ENCODE data around the gene PML.

PML gene

DNA sequence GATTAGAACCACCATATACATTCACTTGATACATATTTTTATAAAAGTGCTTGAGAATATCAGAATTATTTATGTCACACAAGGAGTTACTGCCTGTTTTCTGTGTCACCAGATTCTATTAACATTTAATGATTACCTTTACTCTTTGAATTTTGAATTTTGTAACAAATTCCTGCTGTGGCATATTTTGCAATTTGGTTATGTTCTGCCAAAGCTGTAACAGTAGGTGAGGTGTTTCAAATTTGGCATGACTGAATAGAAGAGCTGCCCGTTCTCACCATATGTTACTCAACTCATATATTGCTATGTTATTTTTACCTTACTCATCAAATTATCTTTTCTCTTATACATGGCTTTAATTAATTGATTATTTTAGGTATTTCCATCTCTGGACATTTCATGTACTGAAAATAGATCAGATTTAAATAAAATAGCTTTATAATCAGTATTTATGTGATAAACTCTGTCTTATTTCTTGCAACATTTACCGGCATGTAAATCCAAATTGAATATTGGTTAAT lies 18.9 kb downstream of the PML start:
- no peak for DNase-seq

DNA sequence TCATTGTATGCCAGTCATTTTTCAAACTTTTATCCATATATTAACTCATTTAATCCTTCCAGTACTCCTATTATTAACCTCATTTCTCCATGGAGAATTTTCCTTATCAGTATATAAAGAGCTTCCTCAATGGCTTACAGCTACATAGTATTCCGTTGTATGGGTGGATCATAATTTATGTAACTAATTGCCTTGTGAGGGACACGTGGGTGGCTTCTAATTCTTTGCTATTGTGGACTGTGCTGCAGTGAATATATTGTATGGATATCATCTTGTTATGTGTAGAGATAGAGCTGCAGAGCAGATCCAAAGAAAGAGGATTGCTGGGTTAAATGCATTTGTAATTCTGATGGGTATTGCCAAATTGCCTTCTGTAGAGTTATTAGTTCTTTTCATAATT lies 25.2 kb downstream of the PML start:
- no peak for DNase-seq

DNA sequence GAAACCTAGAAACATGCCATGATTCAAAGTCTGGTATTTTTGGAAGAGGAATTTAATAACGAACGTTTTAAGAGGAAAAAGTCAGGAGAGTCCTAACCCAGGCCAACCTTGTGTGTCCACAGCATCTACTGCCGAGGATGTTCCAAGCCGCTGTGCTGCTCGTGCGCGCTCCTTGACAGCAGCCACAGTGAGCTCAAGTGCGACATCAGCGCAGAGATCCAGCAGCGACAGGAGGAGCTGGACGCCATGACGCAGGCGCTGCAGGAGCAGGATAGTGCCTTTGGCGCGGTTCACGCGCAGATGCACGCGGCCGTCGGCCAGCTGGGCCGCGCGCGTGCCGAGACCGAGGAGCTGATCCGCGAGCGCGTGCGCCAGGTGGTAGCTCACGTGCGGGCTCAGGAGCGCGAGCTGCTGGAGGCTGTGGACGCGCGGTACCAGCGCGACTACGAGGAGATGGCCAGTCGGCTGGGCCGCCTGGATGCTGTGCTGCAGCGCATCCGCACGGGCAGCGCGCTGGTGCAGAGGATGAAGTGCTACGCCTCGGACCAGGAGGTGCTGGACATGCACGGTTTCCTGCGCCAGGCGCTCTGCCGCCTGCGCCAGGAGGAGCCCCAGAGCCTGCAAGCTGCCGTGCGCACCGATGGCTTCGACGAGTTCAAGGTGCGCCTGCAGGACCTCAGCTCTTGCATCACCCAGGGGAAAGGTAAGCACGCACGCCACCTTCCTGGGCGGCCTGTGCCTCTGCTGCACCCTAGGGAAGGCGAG lies 28.4 kb downstream of the PML start:
- no peak for DNase-seq

DNA sequence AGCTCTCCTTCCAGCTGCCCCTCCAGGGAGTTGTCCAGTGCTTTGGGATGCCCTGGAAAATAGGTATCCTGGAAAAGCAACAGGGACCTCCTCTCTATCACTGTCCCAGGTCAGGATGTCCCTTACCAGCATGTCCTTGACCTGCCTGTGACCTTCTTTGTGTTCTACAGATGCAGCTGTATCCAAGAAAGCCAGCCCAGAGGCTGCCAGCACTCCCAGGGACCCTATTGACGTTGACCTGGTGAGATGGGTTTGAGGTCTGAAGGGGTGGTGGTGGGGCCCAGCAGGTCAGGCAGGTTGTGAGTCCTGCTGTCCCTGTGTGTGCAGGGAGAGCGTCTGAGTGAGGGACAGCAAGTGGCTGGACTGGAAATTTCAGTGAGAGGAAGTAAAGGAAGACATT lies 30.2 kb downstream of the PML start:
- DNase-seq, result no peak

- DNase-seq, result no peak
Observed at GRCh38 chr15:74025436-74025835, 30.9 kb downstream of the PML start.

DNA sequence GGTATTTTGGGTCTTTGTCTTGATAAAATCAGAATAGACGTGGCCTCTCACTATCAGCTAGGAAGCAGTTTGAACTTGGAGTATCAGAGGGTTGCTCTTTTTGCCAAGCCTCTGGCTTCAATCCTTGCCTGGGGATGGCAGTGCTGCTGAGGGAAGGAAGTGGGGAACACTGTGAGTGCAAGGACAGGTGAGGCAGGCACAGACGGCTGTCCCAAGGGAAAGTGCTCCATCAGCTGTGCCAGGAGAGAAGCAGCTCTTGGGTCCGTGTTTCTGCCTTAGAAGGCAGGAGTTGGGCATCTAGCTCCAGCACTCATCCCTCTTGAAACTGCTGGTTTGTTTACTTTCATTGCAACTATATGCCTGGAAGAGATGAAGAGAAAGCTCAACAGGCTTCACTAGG lies 33.2 kb downstream of the PML start:
- no peak for DNase-seq

GRCh38 chr15:74028646-74029045 lies 34.1 kb downstream of the PML start:
- DNase-seq, result no peak

DNA sequence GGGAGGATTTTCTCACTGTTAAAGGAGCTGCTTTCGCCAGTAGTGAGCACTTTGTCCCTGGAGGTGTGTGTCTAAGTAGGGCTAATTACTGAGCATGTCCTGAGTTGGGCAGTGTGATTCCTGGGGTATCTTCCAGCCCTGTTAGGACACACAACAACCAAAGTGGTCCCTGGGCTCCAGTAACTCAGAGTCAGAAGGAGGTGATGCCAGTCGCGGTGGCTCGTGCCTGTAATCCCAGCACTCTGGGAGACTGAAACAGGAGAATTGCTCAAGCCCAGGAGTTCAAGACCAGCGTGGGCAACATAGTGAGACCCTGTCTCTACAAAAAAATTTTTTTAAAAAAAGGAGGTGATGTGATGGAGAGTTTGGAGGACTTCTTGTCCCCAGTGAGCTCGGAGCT lies 37.5 kb downstream of the PML start:
- DNase-seq, result no peak

DNA sequence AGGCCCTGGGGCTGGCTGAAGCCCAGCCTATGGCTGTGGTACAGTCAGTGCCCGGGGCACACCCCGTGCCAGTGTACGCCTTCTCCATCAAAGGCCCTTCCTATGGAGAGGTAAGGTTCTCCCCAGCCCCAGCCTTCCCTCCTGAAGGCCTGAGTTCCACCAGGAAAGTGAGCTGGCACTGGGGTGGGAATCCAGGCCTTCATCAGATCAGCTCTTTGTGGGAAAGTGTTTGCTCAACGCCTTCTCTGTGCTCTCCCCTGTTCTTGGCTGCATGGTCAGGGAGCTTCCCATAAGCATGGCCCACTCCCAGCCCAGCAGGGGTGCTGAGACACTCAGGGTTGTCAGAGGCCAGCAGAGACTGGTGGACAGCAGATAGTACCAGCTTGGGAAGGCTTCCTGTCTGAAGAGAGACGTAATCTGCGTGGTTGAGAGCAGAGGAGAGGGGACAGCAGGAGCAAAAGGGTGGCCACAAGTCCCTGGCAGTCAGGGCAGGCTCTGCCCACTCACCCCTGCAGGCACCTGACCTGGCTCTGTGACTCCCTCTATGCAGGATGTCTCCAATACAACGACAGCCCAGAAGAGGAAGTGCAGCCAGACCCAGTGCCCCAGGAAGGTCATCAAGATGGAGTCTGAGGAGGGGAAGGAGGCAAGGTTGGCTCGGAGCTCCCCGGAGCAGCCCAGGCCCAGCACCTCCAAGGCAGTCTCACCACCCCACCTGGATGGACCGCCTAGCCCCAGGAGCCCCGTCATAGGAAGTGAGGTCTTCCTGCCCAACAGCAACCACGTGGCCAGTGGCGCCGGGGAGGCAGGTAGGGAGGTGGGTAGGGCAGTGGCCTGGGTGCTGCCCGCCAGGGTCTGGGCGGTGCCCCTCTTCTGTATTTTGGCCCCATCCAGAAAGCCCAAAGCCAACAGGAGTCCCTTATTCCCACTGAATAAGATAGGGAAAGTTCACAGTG lies 38.4 kb downstream of the PML start:
- no peak for DNase-seq

DNA sequence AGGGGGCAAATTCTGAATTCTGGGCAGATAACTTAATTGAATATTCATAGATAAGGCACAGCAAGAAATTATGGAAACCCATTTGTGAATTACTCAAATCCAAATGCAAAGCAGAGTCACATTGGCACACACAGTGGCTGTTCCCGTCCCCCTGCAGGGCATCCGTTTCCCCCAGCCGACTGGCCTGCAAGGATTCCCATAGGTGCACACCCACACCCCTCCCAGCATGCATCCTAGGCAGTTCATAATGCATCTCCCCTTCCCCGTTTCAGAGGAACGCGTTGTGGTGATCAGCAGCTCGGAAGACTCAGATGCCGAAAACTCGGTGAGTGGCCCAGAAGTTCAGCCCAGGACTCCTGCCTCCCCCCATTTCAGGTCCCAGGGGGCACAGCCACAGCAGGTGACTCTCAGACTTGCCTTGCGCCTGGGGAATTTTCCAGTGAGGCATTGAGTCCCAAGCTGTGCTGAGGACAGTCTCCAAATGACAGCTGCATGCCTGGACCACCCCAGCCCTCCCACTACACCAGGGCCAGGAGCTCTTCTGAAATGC lies 39.8 kb downstream of the PML start:
- no peak for DNase-seq

- DNase-seq, result no peak
Observed at GRCh38 chr15:74035121-74036017, 40.9 kb downstream of the PML start.

GRCh38 chr15:74036271-74037170 lies 42.0 kb downstream of the PML start:
- no peak for DNase-seq

GRCh38 chr15:74037171-74038117 lies 42.9 kb downstream of the PML start:
- no peak for DNase-seq

GRCh38 chr15:74038707-74039655 lies 44.5 kb downstream of the PML start:
- DNase-seq, result no peak

- no peak for DNase-seq
Observed at GRCh38 chr15:74039656-74040010, 45.1 kb downstream of the PML start.

GRCh38 chr15:74040109-74040850 lies 45.8 kb downstream of the PML start:
- peak; percentile 18 for DNase-seq

DNA sequence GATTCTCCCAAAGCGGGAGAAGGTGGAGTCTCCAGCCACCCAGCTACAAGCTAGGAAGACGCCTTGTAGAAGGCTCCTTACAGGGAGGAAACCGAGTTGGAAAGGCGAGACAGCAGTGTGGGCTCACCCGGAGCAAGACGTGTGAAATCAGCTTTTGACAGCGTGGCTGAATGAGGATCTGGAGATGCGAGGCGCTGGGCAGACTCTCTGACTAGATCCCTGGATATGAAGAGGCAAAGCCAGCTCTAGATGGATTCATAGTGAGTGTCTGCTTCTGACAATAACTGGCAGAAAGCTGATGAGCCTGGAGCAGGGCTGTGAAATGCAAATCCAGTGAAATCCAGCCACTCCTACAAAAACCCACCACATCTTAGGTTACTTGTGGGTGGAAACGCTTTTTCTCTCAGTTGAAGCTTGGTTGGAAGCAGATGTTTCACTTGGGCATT lies 46.8 kb downstream of the PML start:
- DNase-seq, result no peak

- no peak for DNase-seq
Observed at GRCh38 chr15:74041777-74042435, 47.4 kb downstream of the PML start.
